Endothelial cell of umbilical vein (primary cell): ENCODE results near the gene LIN7C. TPM values are rescaled to one million over a fixed set of nuclear protein-coding genes. Genes with fewer than 3 reads are reported as not detected.

Experiments
- BruUV-seq: library from RNA; stranded (reverse); fragments of 400-500 nt; replicated peaks from 2 replicates; lab custom pipeline; 2021; lab: Mats Ljungman, UMichigan
- CTCF ChIA-PET: fragments of 300-600, 350-600 bp; sonication (Branson Sonifier 250); formaldehyde crosslinking; loops from one replicate; lab custom pipeline; 2021; ENCODE audit warnings: antibody characterized with exemption, inconsistent platforms; lab: Charles Lee
- POLR2A ChIA-PET: fragments of 300-600, 350-600 bp; sonication (Branson Sonifier 250); formaldehyde crosslinking; loops from one replicate; lab custom pipeline; 2021; ENCODE audit warnings: antibody characterized with exemption, inconsistent platforms; lab: Charles Lee
- DNase-seq: peaks from one replicate; pipeline ENCODE4 v3.0.0-alpha.2; 2011; ENCODE audit warnings: low read depth, low spot score
- FAIRE-seq: peaks from 2 replicates; lab custom pipeline; 2011; peaks lifted over from hg19 to GRCh38; lab: Jason Lieb, UNC
- H2AFZ ChIP-seq: 2 replicates; pipeline ENCODE4 v1.6.0; 2012; ENCODE audit warnings: low read depth, low read length, control low read depth, inconsistent platforms
- H3K27ac ChIP-seq: 2 replicates; pipeline ENCODE4 v1.5.1; 2011; ENCODE audit warnings: low read depth, mild to moderate bottlenecking, control low read depth, low read length, moderate library complexity; ENCODE audit not compliant: insufficient read depth
- H3K27me3 ChIP-seq, 2 experiments: 2 replicates each; pipeline versions ENCODE4 v1.6.0 to v1.6.1; 2011; ENCODE audit warnings: low read length in 2 of 2, mixed read lengths in 1 of 2; ENCODE audit not compliant: control insufficient read depth in 2 of 2, insufficient read depth in 2 of 2
- H3K36me3 ChIP-seq, 2 experiments: 2 replicates in 1 of 2; 3 replicates in 1 of 2; pipeline ENCODE4 v1.5.1; 2011; ENCODE audit warnings: low read length in 2 of 2, mild to moderate bottlenecking in 1 of 2, moderate library complexity in 1 of 2; ENCODE audit not compliant: control insufficient read depth in 2 of 2, insufficient read depth in 2 of 2; ENCODE audit errors: extremely low read depth in 1 of 2
- H3K4me1 ChIP-seq: 3 replicates; pipeline ENCODE4 v1.5.1; 2011; ENCODE audit warnings: mild to moderate bottlenecking, low read length; ENCODE audit not compliant: control insufficient read depth, insufficient read depth; ENCODE audit errors: extremely low read depth
- H3K4me2 ChIP-seq: 2 replicates; pipeline ENCODE4 v1.6.1; 2011; ENCODE audit warnings: low read length, control low read depth, mixed read lengths; ENCODE audit not compliant: insufficient read depth
- H3K4me3 ChIP-seq, 3 experiments: fragments of 200-600 bp in 1 of 3; sonication (generic), shearing (Covaris generic) in 1 of 3; replicated peaks in 1 of 3; 2 replicates each; pipeline ENCODE4 v1.5.1; 2011 to 2016; ENCODE audit warnings: control low read depth in 3 of 3, low read length in 3 of 3, mild to moderate bottlenecking in 2 of 3, inconsistent platforms in 1 of 3, low read depth in 1 of 3, moderate library complexity in 1 of 3; ENCODE audit not compliant: insufficient read depth in 1 of 3
- H3K79me2 ChIP-seq: 2 replicates; pipeline ENCODE4 v1.6.0; 2012; ENCODE audit warnings: low read length, inconsistent platforms; ENCODE audit not compliant: control insufficient read depth, insufficient read depth
- H3K9ac ChIP-seq: replicated peaks from 2 replicates; pipeline ENCODE3; 2011; ENCODE audit warnings: low read length, control low read depth; ENCODE audit not compliant: insufficient read depth; ENCODE audit errors: extremely low read depth
- H3K9me1 ChIP-seq: replicated peaks from 3 replicates; pipeline ENCODE4 v1.6.0; 2011; ENCODE audit warnings: mild to moderate bottlenecking, low read length; ENCODE audit not compliant: control insufficient read depth, insufficient read depth; ENCODE audit errors: extremely low read depth
- H3K9me3 ChIP-seq: replicated peaks from 2 replicates; pipeline ENCODE4 v1.5.1; 2012; ENCODE audit warnings: low read length, inconsistent platforms; ENCODE audit not compliant: control insufficient read depth, insufficient read depth
- H4K20me1 ChIP-seq: replicated peaks from 2 replicates; pipeline ENCODE3; 2011; ENCODE audit warnings: mild to moderate bottlenecking, low read length; ENCODE audit not compliant: control insufficient read depth, insufficient read depth; ENCODE audit errors: extremely low read depth
- CTCF ChIP-seq, 2 donors: IDR thresholded peaks; 1 replicate in 1 of 2; 2 replicates in 1 of 2; pipeline ENCODE4 v1.5.1; 2011; ENCODE audit warnings: low read length in 2 of 2, mild to moderate bottlenecking in 2 of 2, moderate library complexity in 2 of 2, control low read depth in 1 of 2, inconsistent platforms in 1 of 2, low read depth in 1 of 2; ENCODE audit not compliant: insufficient read depth in 1 of 2; ENCODE audit errors: extremely low read depth in 1 of 2
- EZH2 ChIP-seq: IDR thresholded peaks from 2 replicates; pipeline ENCODE4 v1.6.1; 2012; ENCODE audit warnings: borderline replicate concordance, low read depth, mild to moderate bottlenecking, moderate library complexity, low read length, inconsistent platforms; ENCODE audit not compliant: severe bottlenecking
- FOS ChIP-seq: IDR thresholded peaks from 2 replicates; pipeline ENCODE4 v1.6.1; 2011; ENCODE audit warnings: mild to moderate bottlenecking, low read length, moderate library complexity, borderline replicate concordance; ENCODE audit not compliant: insufficient read depth
- JUN ChIP-seq: IDR thresholded peaks from 2 replicates; pipeline ENCODE4 v1.6.1; 2011; ENCODE audit warnings: borderline replicate concordance, low read depth; ENCODE audit not compliant: insufficient read length, insufficient read depth
- MAX ChIP-seq: IDR thresholded peaks from 2 replicates; pipeline ENCODE4 v1.6.1; 2011; ENCODE audit not compliant: insufficient read depth, insufficient read length
- MYC ChIP-seq: IDR thresholded peaks from one replicate; pipeline ENCODE4 v1.6.1; 2011; ENCODE audit warnings: mild to moderate bottlenecking, low read depth, low read length
- POLR2A ChIP-seq: IDR thresholded peaks from 2 replicates; pipeline ENCODE4 v1.6.1; 2012; ENCODE audit warnings: low read depth, mild to moderate bottlenecking, control low read depth, low read length
- POLR2AphosphoS5 ChIP-seq: IDR thresholded peaks from 2 replicates; pipeline ENCODE4 v1.6.1; 2012; ENCODE audit warnings: low read depth, mild to moderate bottlenecking, control low read depth, low read length, moderate library complexity; ENCODE audit not compliant: insufficient read depth
- dilution Hi-C: fragments of 300-500 bp; cut with MboI; formaldehyde crosslinking; loops from one replicate; pipeline ENCODE4 v1.15.0; 2019; ENCODE audit warnings: low sequenced_read_pairs; ENCODE audit not compliant: extremely low pct_ligation_motif_present
- intact Hi-C: fragments of 100-400 bp; cut with micrococcal nuclease; formaldehyde crosslinking; loops from one replicate; pipeline ENCODE4 v1.10.0; 2022
- polyA plus RNA-seq, 4 experiments: library from polyadenylated mRNA; depleted of rRNA in 3 of 4; stranded (reverse) in 3 of 4; unstranded in 1 of 4; fragments of >200 nt; gene quantifications; 2 replicates each; pipeline versions ENCODE4 v1.2.1 to v1.2.3, GENCODE V29; 2011 to 2012; ENCODE audit warnings: missing spikeins in 1 of 4
- total RNA-seq: library from RNA; stranded (reverse); gene quantifications from 2 replicates; pipeline ENCODE4 v1.2.3, GENCODE V29; 2021

LIN7C gene
- total and polyA plus RNA-seq, 2 donors (not counting 3 experiments of a cell fraction or from before 2014, with no cell fraction given), result 7.1 to 24.9 TPM

DNA sequence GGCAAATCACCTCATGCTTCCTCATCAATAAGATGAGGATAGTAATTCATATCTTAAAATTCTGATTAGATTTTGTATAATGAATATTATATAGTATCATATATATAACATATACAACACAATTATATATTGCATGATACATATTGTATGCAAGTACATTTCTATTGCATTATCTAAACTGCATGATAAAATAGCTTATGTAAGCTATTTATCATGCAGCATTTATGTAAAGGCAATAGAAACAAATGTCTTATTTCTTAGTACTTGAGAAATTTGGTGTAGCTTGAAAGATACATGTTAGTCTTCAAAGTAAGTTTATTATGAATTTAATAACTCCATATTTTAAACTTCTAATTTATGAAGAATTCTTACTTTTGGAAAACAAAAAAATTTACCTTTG, 5.5 kb downstream of the LIN7C start:
- intact Hi-C loops, result no loop called here
- POLR2A ChIA-PET, result no interaction called here
- CTCF ChIA-PET, result interaction anchor here (0.8 to 6.7 kb wide), 2 partner anchors 318 to 322 kb away, joined by 3 to 68 read pairs; no protein-coding TSS in a partner anchor
- H2AFZ ChIP-seq, result no peak overlapping the region
- H3K27me3 ChIP-seq, result no peaks in the 10 kb centered on the region
- H3K4me3 ChIP-seq, result no peak overlapping the region
- dilution Hi-C loops, result no loop called here
- H3K4me1 ChIP-seq, result peaks cover 6% of the 10 kb centered on the region
- no peaks in the 10 kb centered on the region for H3K9me1 ChIP-seq
- TF ChIP-seq MYC, result no peak
- TF ChIP-seq FOS, result no peak
- TF ChIP-seq CTCF (IDR thresholded peaks at IDR 0.05; ENCODE audit: extremely low read depth in 1 of 2, insufficient read depth in 1 of 2, low read depth in 1 of 2, low read length in 2 of 2), result no peak
- TF ChIP-seq JUN, result no peak
- TF ChIP-seq EZH2, result no peak
- TF ChIP-seq MAX, result no peak
- TF ChIP-seq POLR2A, result no peak
- TF ChIP-seq POLR2AphosphoS5, result no peak
- H3K27ac ChIP-seq, result no peak overlapping the region
- H3K9me3 ChIP-seq, result no peaks in the 10 kb centered on the region
- no peak for DNase-seq
- H3K79me2 ChIP-seq, result peaks cover 36% of the 10 kb centered on the region
- H3K9ac ChIP-seq, result no peak overlapping the region
- H4K20me1 ChIP-seq, result peaks cover 2% of the 10 kb centered on the region
- peaks cover 2 to 15% of the 10 kb centered on the region in 2 experiments for H3K36me3 ChIP-seq
- no peak overlapping the region for H3K4me2 ChIP-seq
- FAIRE-seq, result no peak
- BruUV-seq, result no TSS peak
